H9 (cell line): ENCODE measurements around the gene SLCO2A1. TPM values are rescaled to one million over a fixed set of nuclear protein-coding genes. Genes with fewer than 3 reads are reported as not detected.

Experiments
- DNase-seq: peaks from one replicate; pipeline ENCODE4 v3.0.0-alpha.2; 2017
- H2AFZ ChIP-seq: one replicate; pipeline ENCODE4 v1.6.1; 2013; ENCODE audit warnings: mild to moderate bottlenecking, low read length, control low read depth, moderate library complexity
- H2AK5ac ChIP-seq: 2 replicates; pipeline ENCODE4 v1.6.1; 2013; ENCODE audit warnings: low read length, control low read depth, mixed read lengths; ENCODE audit not compliant: insufficient read length
- H2BK120ac ChIP-seq: one replicate; pipeline ENCODE4 v1.6.1; 2013; ENCODE audit warnings: low read depth, mild to moderate bottlenecking, low read length, control low read depth, inconsistent platforms; ENCODE audit not compliant: poor library complexity, severe bottlenecking
- H2BK12ac ChIP-seq: 2 replicates; pipeline ENCODE4 v1.6.1; 2013; ENCODE audit warnings: low read length, control low read depth, mixed read lengths, low read depth; ENCODE audit not compliant: insufficient read length
- H2BK15ac ChIP-seq: 2 replicates; pipeline ENCODE4 v1.6.1; 2013; ENCODE audit warnings: low read depth, low read length, control low read depth
- H2BK20ac ChIP-seq: one replicate; pipeline ENCODE4 v1.6.1; 2013; ENCODE audit warnings: low read depth, mild to moderate bottlenecking, low read length, control low read depth, inconsistent platforms; ENCODE audit not compliant: poor library complexity, severe bottlenecking
- H2BK5ac ChIP-seq: 2 replicates; pipeline ENCODE4 v1.6.1; 2013; ENCODE audit warnings: low read length, control low read depth, mixed read lengths; ENCODE audit not compliant: insufficient read length
- H3K14ac ChIP-seq: 2 replicates; pipeline ENCODE4 v1.6.1; 2013; ENCODE audit warnings: low read length, control low read depth; ENCODE audit not compliant: insufficient read depth
- H3K18ac ChIP-seq: 2 replicates; pipeline ENCODE4 v1.6.1; 2013; ENCODE audit warnings: low read depth, mild to moderate bottlenecking, mixed read lengths, low read length, control low read depth; ENCODE audit not compliant: insufficient read length
- H3K23ac ChIP-seq: 2 replicates; pipeline ENCODE4 v1.6.1; 2013; ENCODE audit warnings: low read length, control low read depth, mixed read lengths, low read depth; ENCODE audit not compliant: insufficient read length
- H3K23me2 ChIP-seq: 2 replicates; pipeline ENCODE4 v1.6.1; 2013; ENCODE audit warnings: low read depth, mild to moderate bottlenecking, mixed read lengths, low read length, control low read depth; ENCODE audit not compliant: insufficient read length, poor library complexity, severe bottlenecking
- H3K27ac ChIP-seq: 2 replicates; pipeline ENCODE4 v1.5.1; 2013; ENCODE audit warnings: low read length, control low read depth, mixed read lengths, low read depth; ENCODE audit not compliant: insufficient read length
- H3K27me3 ChIP-seq: 2 replicates; pipeline ENCODE4 v1.6.1; 2013; ENCODE audit warnings: low read length, control low read depth, inconsistent platforms; ENCODE audit not compliant: insufficient read depth
- H3K4ac ChIP-seq: 2 replicates; pipeline ENCODE4 v1.6.1; 2013; ENCODE audit warnings: low read depth, mild to moderate bottlenecking, control low read depth, inconsistent platforms, low read length, moderate library complexity
- H3K4me1 ChIP-seq: 2 replicates; pipeline ENCODE4 v1.6.1; 2013; ENCODE audit warnings: low read length, control low read depth, inconsistent platforms; ENCODE audit not compliant: insufficient read depth
- H3K4me2 ChIP-seq: 2 replicates; pipeline ENCODE4 v1.6.1; 2013; ENCODE audit warnings: low read length, control low read depth, mixed read lengths; ENCODE audit not compliant: insufficient read length, insufficient read depth
- H3K56ac ChIP-seq: 2 replicates; pipeline ENCODE4 v1.6.1; 2013; ENCODE audit warnings: low read depth, mild to moderate bottlenecking, mixed read lengths, low read length, control low read depth; ENCODE audit not compliant: insufficient read length
- H3K79me1 ChIP-seq: 2 replicates; pipeline ENCODE4 v1.6.1; 2013; ENCODE audit warnings: low read depth, mild to moderate bottlenecking, moderate library complexity, low read length, control low read depth, inconsistent platforms; ENCODE audit not compliant: insufficient read depth, poor library complexity, severe bottlenecking
- H3K79me2 ChIP-seq: 2 replicates; pipeline ENCODE4 v1.6.1; 2013; ENCODE audit warnings: low read length, control low read depth, inconsistent platforms; ENCODE audit not compliant: insufficient read depth
- H3K9ac ChIP-seq: 2 replicates; pipeline ENCODE4 v1.6.1; 2013; ENCODE audit warnings: low read length, control low read depth, mixed read lengths; ENCODE audit not compliant: insufficient read length; ENCODE audit errors: extremely low read depth
- H3K9me3 ChIP-seq: one replicate; pipeline ENCODE4 v1.6.1; 2013; ENCODE audit warnings: low read depth, low read length, inconsistent platforms; ENCODE audit not compliant: control insufficient read depth
- H3T11ph ChIP-seq: one replicate; pipeline ENCODE4 v1.6.1; 2013; ENCODE audit warnings: mild to moderate bottlenecking, low read length, control low read depth, inconsistent platforms
- H4K20me1 ChIP-seq: one replicate; pipeline ENCODE4 v1.6.1; 2013; ENCODE audit not compliant: control insufficient read depth, insufficient read length, insufficient read depth
- H4K5ac ChIP-seq: 2 replicates; pipeline ENCODE4 v1.6.1; 2013; ENCODE audit warnings: low read depth, mild to moderate bottlenecking, mixed read lengths, low read length, control low read depth; ENCODE audit not compliant: insufficient read length
- H4K8ac ChIP-seq: replicated peaks from 2 replicates; pipeline ENCODE4 v1.6.1; 2013; ENCODE audit warnings: low read length, control low read depth, mixed read lengths, low read depth; ENCODE audit not compliant: insufficient read length
- H4K91ac ChIP-seq: 2 replicates; pipeline ENCODE4 v1.6.1; 2013; ENCODE audit warnings: low read depth, mild to moderate bottlenecking, moderate library complexity, mixed read lengths, low read length, control low read depth; ENCODE audit not compliant: insufficient read length
- H3K27ac Mint-ChIP-seq, 3 experiments: 2 replicates in 2 of 3; 3 replicates in 1 of 3; pipeline ENCODE4 v1.8.0; 2020 to 2021; ENCODE audit warnings: mixed read lengths in 3 of 3, mild to moderate bottlenecking in 1 of 3, moderate library complexity in 1 of 3
- H3K27me3 Mint-ChIP-seq: 2 replicates; pipeline ENCODE4 v1.8.0; 2021; ENCODE audit warnings: low read depth, mild to moderate bottlenecking, moderate library complexity, mixed read lengths
- H3K36me3 Mint-ChIP-seq, 3 experiments: 2 replicates in 2 of 3; 3 replicates in 1 of 3; pipeline ENCODE4 v1.8.0; 2020 to 2021; ENCODE audit warnings: low read depth in 3 of 3, mixed read lengths in 3 of 3; ENCODE audit not compliant: insufficient read depth in 1 of 3
- H3K4me1 Mint-ChIP-seq, 2 experiments: 2 replicates each; pipeline ENCODE4 v1.8.0; 2020; ENCODE audit warnings: mixed read lengths in 2 of 2
- H3K4me3 Mint-ChIP-seq, 2 experiments: 2 replicates in 1 of 2; 3 replicates in 1 of 2; pipeline ENCODE4 v1.8.0; 2020 to 2021; ENCODE audit warnings: mild to moderate bottlenecking in 2 of 2, mixed read lengths in 2 of 2, moderate library complexity in 1 of 2
- H3K9me3 Mint-ChIP-seq, 2 experiments: 2 replicates in 1 of 2; 3 replicates in 1 of 2; pipeline ENCODE4 v1.8.0; 2020; ENCODE audit warnings: mild to moderate bottlenecking in 2 of 2, mixed read lengths in 2 of 2, moderate library complexity in 1 of 2
- WGBS: extraction: QIAGEN DNeasy Blood & Tissue Kit; methylation state at CpG from one replicate; pipeline ENCODE4 v1.1.7; 2013; ENCODE audit warnings: missing lambda C conversion rate, low lambda C conversion rate, mixed read lengths; ENCODE audit not compliant: insufficient read length; ENCODE audit errors: extremely low coverage; 5-methylcytosine and 5-hydroxymethylcytosine counted together
- total RNA-seq: library from RNA; stranded (reverse); gene quantifications from 2 replicates; pipeline ENCODE4 v1.2.1, GENCODE V29; 2021
- TF ChIP-seq, protein P1 (sequence below): fragments of 200-600 bp; sonication (generic); conservative IDR thresholded peaks from 3 replicates; pipeline ENCODE4 v1.8.0; 2021; ENCODE audit warnings: antibody characterized with exemption, mild to moderate bottlenecking

The SLCO2A1 gene
- total RNA-seq, 1 experiment from 2014 or later: 0.98 TPM

DNA sequence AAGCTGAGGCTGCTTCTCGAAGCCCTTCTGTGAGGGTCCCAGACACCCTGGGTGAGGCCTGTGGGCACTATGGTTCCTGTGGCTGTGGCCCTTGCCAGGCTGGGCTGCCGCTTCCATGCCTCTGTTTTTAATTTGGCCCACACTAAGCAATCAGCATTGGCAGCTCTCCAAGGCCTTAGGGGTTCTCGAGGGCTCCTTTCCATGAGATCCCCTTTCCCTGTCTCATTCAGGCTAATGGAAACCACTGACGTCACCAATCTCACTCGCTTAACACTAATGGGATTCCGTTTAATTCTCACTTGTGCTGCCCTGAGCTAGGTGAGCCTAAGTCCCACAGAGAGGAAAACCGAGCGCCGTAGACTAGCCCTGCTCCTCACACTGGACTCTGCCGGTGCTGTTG lies 73.8 kb downstream of the SLCO2A1 start:
- peaks cover 0 to 2% (median 2%) of the 10 kb centered on the region in 3 experiments; a peak in 3 of 7 replicates for H3K36me3 Mint-ChIP-seq
- peaks cover 0 to 4% of the 10 kb centered on the region in 2 experiments; a peak in 2 of 5 replicates for H3K9me3 Mint-ChIP-seq
- no peak overlapping the region for H3K56ac ChIP-seq
- no peaks in the 10 kb centered on the region for H3K4me1 ChIP-seq
- H2AK5ac ChIP-seq: no peak overlapping the region
- H4K20me1 ChIP-seq: no peaks in the 10 kb centered on the region
- 0 out of 7 replicates have a peak overlapping the region, but pooled peaks of 1 of the 3 experiments have one; percentile 34 for H3K27ac Mint-ChIP-seq
- no peak overlapping the region for H4K5ac ChIP-seq
- no peak overlapping the region for H3K4ac ChIP-seq
- H2AFZ ChIP-seq: no peak overlapping the region
- H3K18ac ChIP-seq: no peak overlapping the region
- H3K4me3 Mint-ChIP-seq: no peak overlapping the region
- no peak overlapping the region for H2BK120ac ChIP-seq
- H3K4me1 Mint-ChIP-seq: peaks cover 8 to 15% of the 10 kb centered on the region in 2 experiments; a peak in 3 of 4 replicates
- WGBS: no CpG with 5 or more reads among the region's 10 CpGs
- H2BK15ac ChIP-seq: no peak overlapping the region
- H2BK12ac ChIP-seq: no peak overlapping the region
- H3K79me1 ChIP-seq: no peaks in the 10 kb centered on the region
- H3K14ac ChIP-seq: no peak overlapping the region
- no peak for DNase-seq
- no peak overlapping the region for H2BK20ac ChIP-seq
- no peaks in the 10 kb centered on the region for H3K9me3 ChIP-seq
- H2BK5ac ChIP-seq: no peak overlapping the region
- no peak overlapping the region for H3K23ac ChIP-seq
- no peak overlapping the region for H3K27ac ChIP-seq
- H3K4me2 ChIP-seq: no peak overlapping the region
- no peaks in the 10 kb centered on the region for H3K27me3 ChIP-seq
- no peak overlapping the region for H4K8ac ChIP-seq
- H4K91ac ChIP-seq: no peak overlapping the region
- H3K27me3 Mint-ChIP-seq: peaks cover 24% of the 10 kb centered on the region
- TF ChIP-seq, protein P1, sequence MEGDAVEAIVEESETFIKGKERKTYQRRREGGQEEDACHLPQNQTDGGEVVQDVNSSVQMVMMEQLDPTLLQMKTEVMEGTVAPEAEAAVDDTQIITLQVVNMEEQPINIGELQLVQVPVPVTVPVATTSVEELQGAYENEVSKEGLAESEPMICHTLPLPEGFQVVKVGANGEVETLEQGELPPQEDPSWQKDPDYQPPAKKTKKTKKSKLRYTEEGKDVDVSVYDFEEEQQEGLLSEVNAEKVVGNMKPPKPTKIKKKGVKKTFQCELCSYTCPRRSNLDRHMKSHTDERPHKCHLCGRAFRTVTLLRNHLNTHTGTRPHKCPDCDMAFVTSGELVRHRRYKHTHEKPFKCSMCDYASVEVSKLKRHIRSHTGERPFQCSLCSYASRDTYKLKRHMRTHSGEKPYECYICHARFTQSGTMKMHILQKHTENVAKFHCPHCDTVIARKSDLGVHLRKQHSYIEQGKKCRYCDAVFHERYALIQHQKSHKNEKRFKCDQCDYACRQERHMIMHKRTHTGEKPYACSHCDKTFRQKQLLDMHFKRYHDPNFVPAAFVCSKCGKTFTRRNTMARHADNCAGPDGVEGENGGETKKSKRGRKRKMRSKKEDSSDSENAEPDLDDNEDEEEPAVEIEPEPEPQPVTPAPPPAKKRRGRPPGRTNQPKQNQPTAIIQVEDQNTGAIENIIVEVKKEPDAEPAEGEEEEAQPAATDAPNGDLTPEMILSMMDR: no peak
- H3T11ph ChIP-seq: no peak overlapping the region
- no peaks in the 10 kb centered on the region for H3K79me2 ChIP-seq
- no peaks in the 10 kb centered on the region for H3K23me2 ChIP-seq
- no peak overlapping the region for H3K9ac ChIP-seq
